ENCODE results near the gene ADO.

DNA sequence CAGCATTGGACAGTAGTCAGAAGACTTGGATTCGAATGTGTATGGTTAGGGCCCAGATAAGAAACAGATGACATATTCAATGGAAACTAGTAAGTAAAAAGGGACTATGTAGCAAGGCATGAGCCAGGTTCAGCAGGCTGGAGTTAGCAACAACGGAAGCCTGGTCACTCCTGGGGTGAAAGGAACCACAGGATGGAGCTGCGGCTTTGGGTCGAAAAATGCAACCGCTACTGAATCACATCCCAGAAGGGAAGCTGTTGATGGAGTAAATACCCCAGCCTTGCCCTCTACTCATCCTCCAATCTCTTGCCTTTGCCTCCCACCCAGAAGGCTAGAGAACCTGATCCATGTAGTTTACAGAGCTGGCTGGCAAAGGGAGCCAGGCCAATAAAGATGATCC lies 49.2 kb downstream of the ADO start:
- no peak for TF ChIP-seq CTCF (conservative IDR thresholded peaks at IDR 0.05)
- no peak for TF ChIP-seq ZFX (IDR thresholded peaks at IDR 0.05)
